DMS153 treated with DMSO at 0.1 percent for 48 hours (cell line): Measurements from ENCODE around the gene GSTM3.
A peak's percentile ranks its signal among the peaks of the same experiment; 100 is the strongest.

Experiments
- DNase-seq: peaks from one replicate; lab custom pipeline; 2025; ENCODE audit not compliant: unreplicated experiment; lab: John Stamatoyannopoulos, UW

GSTM3 gene

DNA sequence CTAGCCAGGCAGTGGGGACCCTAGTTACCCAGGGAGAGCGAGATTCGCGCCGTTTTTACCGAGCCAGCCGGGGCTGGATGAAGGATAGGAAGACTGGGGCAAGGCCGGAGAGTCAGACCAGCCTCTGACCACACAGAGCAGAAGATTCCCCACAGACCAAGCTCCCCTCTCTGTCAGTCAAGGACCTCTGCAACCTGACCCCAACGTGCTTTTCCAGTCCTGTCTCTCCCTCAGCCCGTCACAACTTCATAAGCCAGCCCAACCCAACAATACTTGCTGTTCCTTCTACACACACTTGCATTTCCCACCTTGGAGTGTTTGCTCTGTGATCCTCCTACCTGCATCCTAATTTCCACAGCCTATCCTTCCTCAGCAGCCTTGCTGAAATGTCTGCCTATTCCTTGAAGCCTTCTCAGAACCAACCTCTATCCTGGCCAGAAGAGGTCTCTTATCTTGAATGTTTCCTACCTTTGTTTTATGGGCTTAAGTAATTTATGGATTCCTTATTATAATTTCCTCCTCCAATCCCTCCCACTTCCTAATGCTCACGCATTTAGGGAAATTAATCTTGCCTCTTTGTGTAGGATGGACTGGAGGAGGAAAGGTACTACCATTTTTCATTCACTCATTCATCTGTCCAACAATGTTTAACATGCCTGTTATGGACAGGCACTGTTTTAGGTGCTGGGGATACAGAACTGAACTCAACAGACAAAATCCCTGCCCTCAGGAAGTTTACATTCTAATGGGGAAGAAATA lies at the start of gene GSTM3:
TSS of gene GSTM3 (minus strand) at position 424 of the 759 bp plus-strand sequence. CDS start 751 bp downstream, outside the sequence.
- no peak for DNase-seq

DNA sequence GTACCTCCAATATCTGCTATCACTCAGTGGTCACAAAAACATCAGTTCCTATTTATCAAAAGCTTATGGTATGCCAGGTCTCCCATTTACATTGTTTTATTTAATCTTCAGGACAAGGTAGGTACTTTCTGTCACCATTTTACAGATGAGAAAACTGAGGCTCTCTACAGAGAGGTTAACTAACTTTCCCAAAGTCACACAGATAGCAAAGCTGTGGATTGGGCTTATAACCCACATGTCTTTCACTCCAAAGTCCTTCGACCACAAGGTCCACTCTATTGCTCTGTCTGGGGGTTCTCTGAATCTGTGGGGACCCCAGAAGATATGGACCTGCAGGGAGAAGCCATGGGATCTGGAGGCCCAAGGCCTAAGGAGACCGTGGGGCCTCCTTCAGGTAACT lies 49.5 kb upstream of the GSTM3 start:
- no peak for DNase-seq

DNA sequence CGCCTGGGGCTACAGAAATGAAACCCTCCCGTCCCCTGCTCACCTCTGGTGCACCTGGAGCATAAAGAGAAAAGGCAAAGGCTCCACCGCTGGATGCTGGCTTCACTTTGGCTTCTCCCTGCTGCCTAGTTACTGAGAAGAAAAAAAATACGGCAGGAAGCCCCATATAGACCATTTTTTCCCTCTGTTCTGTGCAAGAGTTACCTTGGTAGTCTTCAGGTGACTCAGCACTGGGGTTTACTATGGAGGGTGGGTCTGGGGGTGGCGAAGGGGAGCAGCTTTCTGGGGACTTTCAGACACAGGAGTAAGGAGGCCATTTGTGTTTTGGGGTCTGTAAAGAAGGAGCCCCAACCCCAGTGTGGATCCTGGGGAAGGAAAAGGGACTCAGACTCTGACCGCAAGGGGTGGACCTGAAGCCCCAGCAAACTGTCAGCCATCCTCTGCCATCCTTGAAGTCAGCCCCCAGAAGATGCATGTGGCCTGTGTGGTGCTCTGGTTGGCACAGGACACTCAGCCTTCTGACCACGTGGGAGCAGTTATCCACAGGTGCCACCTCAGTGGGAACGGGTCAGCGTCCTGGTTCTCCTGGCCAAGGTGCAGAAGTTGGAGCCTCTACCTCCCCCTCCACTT lies 48.8 kb upstream of the GSTM3 start:
- DNase-seq: no peak

DNA sequence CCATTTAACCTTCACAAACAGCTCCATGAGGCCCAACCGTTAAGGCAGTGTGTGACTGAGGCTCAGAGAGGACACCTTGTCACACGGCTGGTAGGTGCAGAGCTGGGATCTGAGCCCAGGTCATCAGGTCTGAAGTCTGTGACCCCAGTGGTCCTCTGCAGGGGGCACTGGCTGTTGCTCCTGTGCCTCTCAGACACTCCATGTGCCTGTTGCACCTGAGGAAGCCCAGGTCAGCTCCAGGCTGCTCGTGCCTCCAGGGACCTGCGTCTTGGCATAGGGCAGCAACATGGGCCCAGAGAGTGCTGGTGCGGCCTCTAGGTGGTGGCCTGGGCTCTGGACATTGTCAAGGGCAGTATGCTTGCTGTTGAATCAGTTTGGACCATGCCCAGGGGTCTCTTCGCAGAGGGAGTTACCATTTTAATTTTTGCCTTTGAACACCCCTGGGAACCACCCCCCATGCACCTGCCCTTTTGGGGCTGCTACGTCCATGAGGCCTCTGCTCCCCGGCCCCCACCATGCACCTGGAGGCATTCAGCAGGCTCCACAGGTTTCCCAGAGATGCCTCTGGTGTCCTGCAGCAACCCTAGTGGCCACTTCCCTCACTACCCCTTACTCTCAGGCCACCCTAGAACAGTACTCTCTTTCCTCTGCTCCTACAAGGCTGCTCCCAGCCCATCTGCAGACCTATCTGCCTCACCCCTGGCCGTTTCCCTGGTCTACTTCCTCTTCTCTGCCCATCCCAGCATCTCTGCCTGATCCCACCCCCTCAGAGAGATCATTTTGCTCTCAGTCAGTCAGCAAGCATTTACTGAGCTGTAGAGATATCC lies 48.1 kb upstream of the GSTM3 start:
- no peak for DNase-seq

DNA sequence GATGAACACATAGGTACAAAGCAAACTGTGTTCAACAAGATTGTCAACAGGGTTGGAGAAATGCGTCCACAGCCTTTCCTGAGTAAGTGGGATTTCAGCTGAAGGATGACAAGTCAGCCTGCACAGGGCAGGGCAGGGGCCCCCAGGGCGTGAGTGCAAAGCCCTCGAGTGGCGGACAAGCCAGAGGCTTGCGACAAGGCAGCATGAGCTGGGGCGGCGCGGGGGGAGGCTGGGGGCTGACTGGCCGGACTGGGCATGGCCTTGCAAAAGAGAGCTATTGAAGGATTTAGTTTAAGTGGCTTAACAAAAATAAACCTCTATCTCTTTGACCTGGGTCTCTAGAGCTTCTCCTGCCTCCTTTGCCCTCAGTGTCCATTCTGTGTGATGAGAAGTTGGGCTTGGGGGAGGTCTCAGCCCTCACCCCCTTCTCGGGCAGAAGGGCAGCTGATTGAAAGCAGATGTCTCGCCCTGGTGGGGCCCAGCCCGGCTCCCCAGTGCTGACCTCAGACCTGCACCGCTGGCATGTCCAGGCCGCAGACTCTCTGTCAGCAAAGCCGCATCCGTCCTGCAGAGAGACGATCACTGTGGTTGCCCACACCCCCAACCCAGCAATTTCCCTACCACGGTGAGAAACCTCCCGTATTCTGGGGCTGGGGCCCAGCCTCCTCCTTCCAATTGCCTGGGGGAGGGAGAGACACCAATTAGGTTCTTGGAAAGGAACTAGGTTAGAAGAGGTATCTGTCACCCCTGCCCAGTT lies 47.2 kb upstream of the GSTM3 start:
- no peak for DNase-seq

DNA sequence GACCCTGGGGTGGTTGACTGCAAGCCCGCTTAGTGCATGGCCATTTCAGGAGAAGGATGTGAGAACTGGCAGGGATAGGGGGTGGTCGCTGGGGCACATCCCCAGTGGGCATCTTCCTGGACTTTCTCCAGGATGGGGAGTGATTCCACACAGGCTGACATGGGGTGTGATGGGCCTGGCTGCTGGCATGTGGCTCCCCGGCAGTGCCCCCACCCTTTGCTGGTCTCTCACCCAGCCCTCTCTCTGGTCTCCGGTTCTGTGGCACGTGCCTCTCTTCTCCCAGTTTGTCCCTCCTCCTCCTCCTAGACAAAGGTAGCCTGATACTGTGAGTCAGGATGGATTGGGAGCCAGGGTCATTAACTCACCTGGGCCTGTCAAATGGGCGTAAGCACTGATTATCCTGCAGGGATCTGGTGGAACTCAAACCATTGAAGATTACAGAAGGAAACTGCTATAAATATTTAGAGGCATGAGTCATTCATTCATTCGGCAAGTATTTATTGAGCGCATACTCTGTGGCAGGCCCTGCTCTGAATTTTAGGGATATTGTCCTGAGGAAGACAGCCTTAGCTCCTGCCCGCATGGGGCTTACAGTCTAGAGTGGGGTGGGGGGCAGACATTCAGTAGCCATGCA lies 46.5 kb upstream of the GSTM3 start:
- no peak for DNase-seq

DNA sequence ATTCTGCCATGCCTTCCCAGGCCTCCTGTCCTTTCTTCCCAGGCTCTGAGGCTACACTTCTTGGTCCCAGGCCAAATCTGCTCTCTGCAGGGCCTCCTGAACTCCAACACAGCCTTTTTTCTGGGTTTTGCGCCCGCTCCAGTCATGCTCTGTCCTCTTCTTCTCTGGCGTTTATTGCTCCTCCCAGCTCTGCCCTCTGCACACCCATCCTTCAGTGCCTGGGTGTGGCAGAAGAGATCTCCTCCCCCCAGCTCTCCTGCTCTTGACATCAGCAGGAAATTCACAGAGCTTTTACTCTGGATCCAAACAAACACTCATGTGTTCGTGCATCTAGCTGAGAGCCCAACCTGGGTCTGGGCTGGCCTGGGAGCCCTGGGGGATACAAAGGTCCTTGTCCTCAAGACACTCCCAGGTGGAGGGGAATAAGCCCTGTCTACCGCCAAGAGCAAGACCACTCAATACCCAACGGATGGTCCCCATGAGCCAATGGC lies 45.7 kb upstream of the GSTM3 start:
- DNase-seq: no peak

DNA sequence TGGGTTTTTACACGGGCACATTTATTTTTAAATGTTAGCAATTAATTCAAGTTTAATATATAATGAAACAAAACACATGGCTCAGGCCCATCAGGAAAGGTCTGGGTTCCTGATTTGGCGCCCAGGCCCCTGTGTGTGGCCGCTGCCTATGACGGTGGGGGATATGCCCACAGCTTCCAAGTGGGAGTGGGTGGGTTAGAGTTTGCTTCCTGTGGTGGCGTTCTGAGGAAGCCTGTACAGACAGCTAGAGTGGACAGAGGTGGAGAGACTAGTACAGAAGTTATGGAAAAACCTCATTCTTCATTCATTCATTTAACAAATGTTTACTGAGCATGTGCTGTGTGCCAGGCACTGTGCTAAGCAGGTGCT lies 45.3 kb upstream of the GSTM3 start:
- DNase-seq: no peak

DNA sequence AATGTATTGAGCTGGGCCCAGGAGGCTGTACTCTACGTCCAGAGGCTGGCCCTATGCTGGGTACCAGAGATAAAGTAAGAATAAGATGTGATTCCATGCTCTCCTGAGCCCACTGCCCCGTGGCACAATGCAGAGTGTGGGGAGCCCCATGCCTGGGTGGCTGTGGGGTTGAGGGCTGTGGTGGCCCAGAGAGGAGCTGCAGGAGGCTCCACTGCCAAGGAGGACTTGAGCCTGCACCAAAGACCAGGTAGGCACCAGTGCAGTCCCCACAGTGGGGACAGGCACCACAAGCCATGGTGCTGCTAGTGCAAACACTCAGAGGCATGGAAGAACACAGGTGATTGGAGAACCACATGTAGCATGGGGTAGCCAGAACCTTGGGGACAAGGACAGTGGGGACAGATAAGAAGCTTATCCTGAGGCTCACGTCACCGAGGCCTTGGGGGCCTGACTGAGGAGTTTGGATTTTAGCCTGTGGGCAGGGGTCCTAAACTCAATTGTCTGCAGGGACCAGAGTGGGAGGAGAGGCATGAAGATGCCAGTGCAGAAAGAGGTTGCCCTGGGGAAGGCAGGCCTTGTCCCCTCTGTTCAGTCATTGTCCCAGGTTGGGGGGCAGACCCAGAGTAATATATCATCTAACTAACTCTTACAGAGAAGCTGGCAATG lies 44.7 kb upstream of the GSTM3 start:
- no peak for DNase-seq

DNA sequence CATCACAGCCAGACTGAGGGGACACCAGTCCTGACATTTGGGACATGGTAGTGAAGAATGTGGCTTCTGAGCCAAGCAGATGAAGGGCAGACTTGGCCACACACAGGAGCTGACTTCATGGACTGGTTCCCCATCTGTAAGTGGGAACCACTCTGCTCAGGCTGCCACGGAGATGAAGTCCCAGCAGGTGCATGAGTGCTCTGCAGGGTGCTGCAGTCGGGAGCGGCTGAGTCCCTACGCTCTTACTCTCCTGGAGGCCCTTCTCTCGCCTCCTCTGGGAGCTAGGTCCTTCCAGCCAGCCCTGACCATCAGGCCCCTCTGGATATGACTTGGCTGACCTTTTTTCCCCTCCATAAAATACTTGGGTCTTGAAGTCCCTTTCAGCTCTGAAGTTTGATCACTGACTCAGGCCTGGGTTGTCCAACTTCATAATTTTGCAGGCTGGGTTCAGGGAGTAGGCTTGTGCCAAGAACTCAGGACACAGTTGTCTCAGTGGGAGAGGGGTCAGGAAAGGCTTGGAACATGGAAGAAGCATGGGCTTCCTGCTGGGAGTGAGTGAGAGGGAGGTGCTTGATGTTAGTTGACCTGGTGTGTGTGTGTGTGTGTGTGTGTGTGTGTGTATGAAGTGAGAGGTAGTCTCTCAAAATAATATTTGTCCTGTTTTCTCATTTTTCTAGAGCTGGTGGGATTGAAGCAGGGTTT lies 43.9 kb upstream of the GSTM3 start:
- no peak for DNase-seq

DNA sequence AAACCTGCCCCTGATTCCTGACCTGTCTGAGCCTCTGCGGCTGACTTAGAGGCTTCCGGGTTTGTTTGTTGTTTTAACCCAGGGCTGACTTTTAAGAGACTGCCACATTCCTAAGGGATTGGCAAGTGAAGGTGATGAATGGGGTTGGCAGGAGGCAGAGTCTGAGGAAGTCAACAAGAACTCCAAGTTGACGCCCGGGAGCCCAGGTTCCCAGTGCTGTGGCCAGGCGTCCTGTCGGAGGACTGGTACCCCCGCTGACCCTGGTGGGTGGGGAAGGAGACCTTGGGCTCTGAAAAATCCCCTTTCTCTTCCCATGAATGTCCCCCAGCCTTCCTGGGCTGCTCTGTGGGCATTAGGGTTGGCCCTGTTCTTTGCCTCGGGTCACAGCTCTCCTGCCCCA lies 42.6 kb upstream of the GSTM3 start:
- DNase-seq: no peak

DNA sequence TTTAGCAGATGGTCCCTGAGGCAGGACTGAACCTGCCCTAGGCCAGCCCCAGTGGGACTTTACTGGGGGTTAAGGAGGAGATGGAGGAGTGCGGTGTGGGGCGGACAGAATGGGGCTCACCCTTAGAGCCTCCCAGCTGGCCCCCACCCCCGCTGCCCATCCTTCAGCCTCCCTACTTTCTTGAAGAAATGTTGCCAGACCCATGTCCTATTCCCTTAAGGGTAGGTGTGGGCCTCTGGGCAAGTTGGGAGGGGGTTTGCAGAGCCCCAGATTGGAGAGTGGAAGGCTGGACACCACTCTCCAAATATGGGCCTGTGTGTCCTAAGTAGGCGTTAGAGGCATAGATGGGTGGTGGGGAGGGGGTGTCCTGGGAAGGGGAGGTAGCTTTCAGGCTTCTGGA lies 42.1 kb upstream of the GSTM3 start:
- DNase-seq: no peak

DNA sequence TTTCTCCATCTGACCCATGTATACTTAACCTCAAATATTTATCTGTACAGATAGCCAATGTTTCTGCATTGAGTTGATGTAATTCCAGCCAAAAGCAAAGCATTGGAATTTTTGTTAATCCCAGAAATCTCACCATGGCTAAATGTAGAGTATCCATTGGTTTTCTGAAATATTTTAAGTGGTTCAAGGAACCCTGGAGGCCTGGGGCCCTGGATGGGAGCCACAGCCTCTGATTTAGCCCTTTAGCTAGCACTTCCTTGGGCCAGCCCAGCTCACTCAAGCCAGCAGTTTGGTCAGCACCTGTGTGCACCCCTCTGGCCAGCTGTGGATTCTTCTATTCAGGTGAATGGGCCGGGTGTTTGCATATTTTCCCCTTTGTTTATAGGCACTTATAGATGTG lies 41.7 kb upstream of the GSTM3 start:
- no peak for DNase-seq

DNA sequence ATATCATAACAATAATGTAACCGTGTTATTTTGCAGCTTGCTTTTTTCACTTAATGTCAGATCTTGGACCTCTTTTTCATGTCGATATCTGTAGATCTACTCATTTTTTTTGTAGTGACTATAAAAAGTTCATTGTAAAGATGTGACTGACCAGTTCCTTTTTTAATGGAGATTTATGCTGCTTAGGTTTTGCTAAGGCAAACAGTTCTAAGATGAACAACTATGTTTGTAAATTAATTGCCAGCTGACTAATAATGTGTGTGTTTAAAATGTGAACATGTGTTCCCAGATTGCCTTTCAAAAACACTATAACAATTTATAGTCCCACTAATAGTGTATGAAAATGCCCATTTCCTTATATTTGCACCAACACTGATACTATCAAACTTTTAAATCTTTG lies 41.0 kb upstream of the GSTM3 start:
- no peak for DNase-seq

DNA sequence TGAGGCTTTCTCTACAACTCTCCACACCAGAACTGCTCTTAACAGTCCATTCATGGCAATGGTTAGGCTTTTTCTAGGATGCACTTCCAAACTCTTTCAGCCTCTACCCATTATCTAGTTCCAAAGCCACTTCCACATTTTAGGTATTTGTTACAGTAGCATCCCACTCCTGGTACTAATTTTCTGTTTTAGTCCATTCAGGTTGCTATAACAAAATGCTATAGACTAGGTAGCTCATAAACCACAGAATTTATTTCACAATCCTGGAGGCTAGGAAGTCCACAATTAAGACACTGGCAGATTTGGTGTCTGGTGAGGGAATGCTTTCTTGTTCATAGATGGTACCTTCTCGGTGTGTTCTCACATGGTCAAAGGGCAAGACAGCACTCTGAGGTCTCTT lies 40.1 kb upstream of the GSTM3 start:
- DNase-seq: no peak

DNA sequence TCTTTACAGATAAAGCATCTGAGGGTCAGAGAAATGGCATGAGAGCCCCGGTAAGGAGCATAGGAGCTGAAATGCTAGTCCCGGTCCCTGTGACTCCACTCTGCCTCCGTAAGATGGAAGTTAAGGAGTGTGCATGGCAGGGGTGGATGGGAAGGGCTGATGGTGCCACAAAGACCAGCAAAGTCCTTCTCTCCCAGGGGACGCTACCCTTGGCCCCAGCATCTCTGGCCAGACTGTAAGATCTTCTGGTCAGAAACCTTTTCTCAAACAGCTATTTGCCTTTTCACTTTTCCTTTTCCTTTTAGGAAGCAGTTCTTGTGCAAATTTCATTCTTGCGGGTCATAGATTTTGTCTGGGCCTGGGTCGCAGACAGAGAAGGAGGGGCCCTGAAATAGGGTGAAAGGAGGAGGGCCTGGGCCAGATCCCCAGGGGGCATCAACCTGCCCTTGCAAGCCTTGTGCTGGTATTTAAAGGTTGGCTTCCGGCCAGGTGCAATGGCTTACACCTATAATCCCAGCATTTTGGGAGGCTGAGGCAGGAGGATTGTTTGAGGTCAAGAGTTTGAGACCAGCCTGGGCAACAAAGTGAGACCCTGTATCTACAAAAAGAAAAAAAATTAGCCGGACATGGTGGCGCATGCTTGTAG lies 37.3 kb upstream of the GSTM3 start:
- DNase-seq: no peak

DNA sequence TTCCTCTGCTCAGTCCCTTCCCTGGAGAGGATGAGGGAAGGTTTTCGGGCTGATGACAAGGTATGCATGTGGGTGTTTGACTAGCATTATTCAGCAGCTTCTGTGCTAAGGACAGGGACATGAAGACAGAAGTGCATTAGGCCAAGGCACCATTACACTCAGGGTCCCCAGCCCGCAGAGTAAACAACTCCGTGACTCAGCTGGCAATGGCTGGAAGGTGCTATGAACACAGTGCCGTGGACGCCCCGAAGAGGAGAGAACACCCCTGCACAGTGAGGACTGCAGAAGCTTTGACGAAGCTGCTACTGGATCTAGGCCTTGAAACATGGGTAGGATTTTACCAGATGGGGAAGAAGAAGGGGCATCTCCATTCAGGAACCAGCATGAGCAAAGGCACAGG lies 36.6 kb upstream of the GSTM3 start:
- no peak for DNase-seq

DNA sequence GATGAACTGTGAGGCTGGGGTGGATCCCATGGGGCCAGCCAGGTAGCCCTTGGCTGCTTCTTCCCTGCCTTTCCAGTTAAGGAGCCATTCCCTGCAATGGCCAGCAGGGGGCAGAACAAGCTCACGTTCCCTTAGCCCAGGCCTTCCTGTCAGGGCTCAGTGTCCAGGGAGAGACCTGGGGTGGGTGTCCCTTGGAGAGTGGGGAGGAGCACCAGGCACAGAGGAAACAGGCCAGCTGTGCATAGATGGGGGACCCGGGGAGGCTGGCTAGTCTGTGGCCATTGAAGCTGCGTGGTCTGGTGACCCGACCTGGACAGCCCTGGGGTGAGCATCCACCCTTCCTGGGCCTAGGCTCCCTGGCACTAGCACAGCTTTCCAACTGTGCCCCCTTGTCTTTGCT lies 36.1 kb upstream of the GSTM3 start:
- DNase-seq: peak; percentile 52

DNA sequence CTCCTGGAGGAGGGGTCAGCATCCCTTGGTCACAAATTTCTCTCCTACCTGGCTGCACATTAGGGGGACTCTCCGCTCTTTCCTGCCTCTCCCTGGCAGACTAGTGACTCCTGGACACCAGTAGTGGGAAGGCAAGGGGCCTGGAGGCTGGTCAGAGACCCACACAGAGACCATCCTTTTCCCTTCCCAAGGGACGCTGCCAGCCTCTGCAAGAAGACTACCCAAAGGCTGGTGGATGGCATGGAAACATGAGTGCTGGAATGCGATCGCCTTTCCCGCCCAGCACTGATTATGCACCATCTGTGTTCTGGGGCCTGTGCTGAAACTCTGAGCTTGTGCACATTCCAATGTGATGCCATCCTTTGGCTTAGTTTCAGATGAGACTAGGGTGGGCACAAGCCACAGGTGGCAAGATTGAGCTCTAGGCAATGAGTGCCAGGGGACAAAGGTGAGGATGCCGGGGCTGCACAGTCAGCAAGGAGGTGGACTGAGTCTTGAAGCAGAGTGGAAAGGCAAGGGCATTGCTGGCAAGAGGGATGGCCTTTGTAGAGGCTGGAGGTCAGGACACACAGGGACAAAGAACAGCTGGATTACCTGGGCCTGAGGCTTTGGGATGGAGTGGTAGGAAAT lies 35.5 kb upstream of the GSTM3 start:
- DNase-seq: no peak
